NCI-H345 treated with DMSO at 0.1 percent for 48 hours (cell line): ENCODE measurements around the gene PCSK5.
"Not testable (repeated sequence)": the region's sequence is repeated elsewhere in the genome, so short reads cannot be mapped to it uniquely, and the experiment has no call there.

ENCODE experiments used
- DNase-seq: peaks from one replicate; lab custom pipeline; 2025; ENCODE audit not compliant: unreplicated experiment; lab: John Stamatoyannopoulos, UW

PCSK5 gene

GRCh38 chr9:76297721-76298239, 407.3 kb downstream of the PCSK5 start:
- DNase-seq = no peak

- DNase-seq = no peak
Observed at GRCh38 chr9:76298521-76299144, 408.2 kb downstream of the PCSK5 start.

GRCh38 chr9:76302543-76302942, 412.1 kb downstream of the PCSK5 start:
- DNase-seq = no peak

GRCh38 chr9:76302947-76303550, 412.6 kb downstream of the PCSK5 start:
- DNase-seq = peak; percentile 73

GRCh38 chr9:76307047-76307446, 416.6 kb downstream of the PCSK5 start:
- DNase-seq = not testable (repeated sequence)

GRCh38 chr9:76310577-76310976, 420.1 kb downstream of the PCSK5 start:
- DNase-seq = no peak

- no peak for DNase-seq
Observed at GRCh38 chr9:76310991-76311390, 420.5 kb downstream of the PCSK5 start.

- DNase-seq = no peak
Observed at GRCh38 chr9:76311537-76311936, 421.1 kb downstream of the PCSK5 start.

GRCh38 chr9:76313771-76314170, 423.3 kb downstream of the PCSK5 start:
- DNase-seq = no peak

- DNase-seq = no peak
Observed at GRCh38 chr9:76314321-76314720, 423.8 kb downstream of the PCSK5 start.

GRCh38 chr9:76316069-76316468, 425.6 kb downstream of the PCSK5 start:
- no peak for DNase-seq

- not testable (repeated sequence) for DNase-seq
Observed at GRCh38 chr9:76319466-76319865, 429.0 kb downstream of the PCSK5 start.

GRCh38 chr9:76321195-76321828, 430.8 kb downstream of the PCSK5 start:
- no peak for DNase-seq

- no peak for DNase-seq
Observed at GRCh38 chr9:76322810-76323209, 432.3 kb downstream of the PCSK5 start.

- no peak for DNase-seq
Observed at GRCh38 chr9:76323490-76323889, 433.0 kb downstream of the PCSK5 start.

- not testable (repeated sequence) for DNase-seq
Observed at GRCh38 chr9:76324030-76324429, 433.6 kb downstream of the PCSK5 start.

GRCh38 chr9:76330034-76330433, 439.6 kb downstream of the PCSK5 start:
- DNase-seq = no peak

GRCh38 chr9:76333388-76333787, 442.9 kb downstream of the PCSK5 start:
- DNase-seq = no peak

- DNase-seq = no peak
Observed at GRCh38 chr9:76333964-76334363, 443.5 kb downstream of the PCSK5 start.

- DNase-seq = no peak
Observed at GRCh38 chr9:76336027-76336426, 445.6 kb downstream of the PCSK5 start.

GRCh38 chr9:76338418-76338817, 447.9 kb downstream of the PCSK5 start:
- DNase-seq = no peak

GRCh38 chr9:76341616-76342015, 451.1 kb downstream of the PCSK5 start:
- DNase-seq = no peak
